ENCODE data around the gene ADAMTS18.
"Not testable (repeated sequence)": the region's sequence is repeated elsewhere in the genome, so short reads cannot be mapped to it uniquely, and the experiment has no call there.

Gene ADAMTS18

GRCh38 chr16:77262971-77263370 lies 171.9 kb downstream of the ADAMTS18 start:
- no peak for DNase-seq (ENCODE audit: low read depth)
- TF ChIP-seq CTCF (IDR thresholded peaks at IDR 0.05; ENCODE audit: control insufficient read depth, insufficient read depth, low read depth, low read length, missing control alignments): no peak
- no peak overlapping the region for H3K4me3 ChIP-seq (ENCODE audit: control insufficient read depth, low read depth, low read length)

- no peak for DNase-seq (ENCODE audit: low read depth)
- TF ChIP-seq CTCF (IDR thresholded peaks at IDR 0.05; ENCODE audit: control insufficient read depth, insufficient read depth, low read depth, low read length, missing control alignments): no peak
- H3K4me3 ChIP-seq (ENCODE audit: control insufficient read depth, low read depth, low read length): no peak overlapping the region
Observed at GRCh38 chr16:77250400-77250799, 184.4 kb downstream of the ADAMTS18 start.

GRCh38 chr16:77246150-77246549 lies 188.7 kb downstream of the ADAMTS18 start:
- DNase-seq (ENCODE audit: low read depth): no peak
- no peak overlapping the region for H3K4me3 ChIP-seq (ENCODE audit: control insufficient read depth, low read depth, low read length)
- TF ChIP-seq CTCF (IDR thresholded peaks at IDR 0.05; ENCODE audit: control insufficient read depth, insufficient read depth, low read depth, low read length, missing control alignments): no peak

- not testable (repeated sequence) for H3K4me3 ChIP-seq (ENCODE audit: control insufficient read depth, low read depth, low read length); DNase-seq (ENCODE audit: low read depth)
Observed at GRCh38 chr16:77242471-77242870, 192.4 kb downstream of the ADAMTS18 start.

GRCh38 chr16:77238593-77238992 lies 196.2 kb downstream of the ADAMTS18 start:
- no peak for DNase-seq (ENCODE audit: low read depth)
- TF ChIP-seq CTCF (IDR thresholded peaks at IDR 0.05; ENCODE audit: control insufficient read depth, insufficient read depth, low read depth, low read length, missing control alignments): no peak
- H3K4me3 ChIP-seq (ENCODE audit: control insufficient read depth, low read depth, low read length): no peak overlapping the region

GRCh38 chr16:77236063-77236511 lies 198.7 kb downstream of the ADAMTS18 start:
- no peak overlapping the region for H3K4me3 ChIP-seq (ENCODE audit: control insufficient read depth, low read depth, low read length)
- TF ChIP-seq CTCF (IDR thresholded peaks at IDR 0.05; ENCODE audit: control insufficient read depth, insufficient read depth, low read depth, low read length, missing control alignments): peak; percentile 100

GRCh38 chr16:77234611-77235010 lies 200.2 kb downstream of the ADAMTS18 start:
- no peak for TF ChIP-seq CTCF (IDR thresholded peaks at IDR 0.05; ENCODE audit: control insufficient read depth, insufficient read depth, low read depth, low read length, missing control alignments)
- DNase-seq (ENCODE audit: low read depth): no peak
- no peak overlapping the region for H3K4me3 ChIP-seq (ENCODE audit: control insufficient read depth, low read depth, low read length)

More at GRCh38 chr16:77236063-77236511, 198.7 kb downstream of the ADAMTS18 start:
- peak; percentile 28 for DNase-seq (ENCODE audit: low read depth)

Data from AG09309 (cell line).